ENCODE data around the gene PLEKHA6. TPM values are rescaled to one million over a fixed set of nuclear protein-coding genes. Genes with fewer than 3 reads are reported as not detected.

Gene PLEKHA6
- total and polyA plus RNA-seq, 3 donors from 2014 or later = 5.9 to 14.7 (median 10.0) TPM

- H3K36me3 ChIP-seq (ENCODE audit: low read depth, missing control alignments) = no peaks in the 10 kb centered on the region
- 53 to 81% methylated on average over 2 of the region's 2 CpGs for WGBS, 2 donors
- H3K27me3 ChIP-seq = no peaks in the 10 kb centered on the region
- no peaks in the 10 kb centered on the region for H3K9me3 ChIP-seq
- intact Hi-C loops (cut with DNase I; ENCODE audit: low total_unique reads) = no loop called here
- TF ChIP-seq POLR2A (IDR thresholded peaks at IDR 0.05) = no peak
- TF ChIP-seq, protein P1, sequence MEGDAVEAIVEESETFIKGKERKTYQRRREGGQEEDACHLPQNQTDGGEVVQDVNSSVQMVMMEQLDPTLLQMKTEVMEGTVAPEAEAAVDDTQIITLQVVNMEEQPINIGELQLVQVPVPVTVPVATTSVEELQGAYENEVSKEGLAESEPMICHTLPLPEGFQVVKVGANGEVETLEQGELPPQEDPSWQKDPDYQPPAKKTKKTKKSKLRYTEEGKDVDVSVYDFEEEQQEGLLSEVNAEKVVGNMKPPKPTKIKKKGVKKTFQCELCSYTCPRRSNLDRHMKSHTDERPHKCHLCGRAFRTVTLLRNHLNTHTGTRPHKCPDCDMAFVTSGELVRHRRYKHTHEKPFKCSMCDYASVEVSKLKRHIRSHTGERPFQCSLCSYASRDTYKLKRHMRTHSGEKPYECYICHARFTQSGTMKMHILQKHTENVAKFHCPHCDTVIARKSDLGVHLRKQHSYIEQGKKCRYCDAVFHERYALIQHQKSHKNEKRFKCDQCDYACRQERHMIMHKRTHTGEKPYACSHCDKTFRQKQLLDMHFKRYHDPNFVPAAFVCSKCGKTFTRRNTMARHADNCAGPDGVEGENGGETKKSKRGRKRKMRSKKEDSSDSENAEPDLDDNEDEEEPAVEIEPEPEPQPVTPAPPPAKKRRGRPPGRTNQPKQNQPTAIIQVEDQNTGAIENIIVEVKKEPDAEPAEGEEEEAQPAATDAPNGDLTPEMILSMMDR (IDR thresholded peaks at IDR 0.05) = no peak
- DNase-seq = no peak
- H3K4me1 ChIP-seq = peaks cover 12% of the 10 kb centered on the region
- no peak overlapping the region for H3K4me3 ChIP-seq
- no peak overlapping the region for H3K27ac ChIP-seq
Observed at GRCh38 chr1:204274446-204274845, 85.3 kb downstream of the PLEKHA6 start.

DNA sequence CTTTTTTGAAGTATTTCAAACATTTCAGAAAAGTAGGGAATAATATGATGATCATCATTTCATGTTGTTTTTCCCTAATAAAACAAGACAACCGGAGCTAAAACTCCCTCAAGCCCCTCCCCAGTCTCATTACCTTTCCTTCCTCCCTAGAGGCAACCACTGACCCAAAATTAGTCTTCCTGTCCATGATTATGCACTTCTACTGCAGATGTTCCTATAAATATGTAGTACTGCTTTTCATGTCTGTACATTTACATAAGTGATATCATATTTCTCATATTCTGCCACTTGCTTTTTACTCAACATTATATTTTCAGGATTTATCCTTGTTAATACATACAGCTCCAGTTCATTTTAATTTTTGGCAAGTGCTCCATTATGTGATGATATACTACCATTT lies 87.2 kb downstream of the PLEKHA6 start:
- H3K27me3 ChIP-seq = no peaks in the 10 kb centered on the region
- no peak for DNase-seq
- intact Hi-C loops (cut with DNase I; ENCODE audit: low total_unique reads) = no loop called here
- no peak overlapping the region for H3K4me3 ChIP-seq
- H3K27ac ChIP-seq = no peak overlapping the region
- WGBS, 2 donors = 46 to 70% methylated on average over 1 of the region's 1 CpG
- TF ChIP-seq, protein P1 (IDR thresholded peaks at IDR 0.05) = no peak
- no peak for TF ChIP-seq POLR2A (IDR thresholded peaks at IDR 0.05)
- no peaks in the 10 kb centered on the region for H3K9me3 ChIP-seq
- peaks cover 12% of the 10 kb centered on the region for H3K4me1 ChIP-seq
- no peaks in the 10 kb centered on the region for H3K36me3 ChIP-seq (ENCODE audit: low read depth, missing control alignments)

GRCh38 chr1:204271970-204272369 lies 87.8 kb downstream of the PLEKHA6 start:
- Histone ChIP-seq H3K4me1 (peaks cover 12% of the 10 kb centered on the region), H3K36me3 (ENCODE audit: low read depth, missing control alignments) (no peaks in the 10 kb centered on the region), H3K27me3 (no peaks in the 10 kb centered on the region), H3K9me3 (no peaks in the 10 kb centered on the region), H3K27ac (no peak overlapping the region), H3K4me3 (no peak overlapping the region)
- no peak for DNase-seq
- WGBS, 2 donors = 92 to 93% methylated on average over 6 of the region's 6 CpGs
- TF ChIP-seq, protein P1 (IDR thresholded peaks at IDR 0.05) = no peak
- intact Hi-C loops (cut with DNase I; ENCODE audit: low total_unique reads) = loop anchor here (2.0 kb wide), 1 partner anchor 35 kb away; no protein-coding TSS in a partner anchor

- intact Hi-C loops (cut with DNase I; ENCODE audit: low total_unique reads) = no loop called here
- H3K27ac ChIP-seq = no peak overlapping the region
- H3K4me3 ChIP-seq = no peak overlapping the region
- WGBS, 2 donors = 86 to 91% methylated on average over 9 of the region's 9 CpGs
- no peaks in the 10 kb centered on the region for H3K9me3 ChIP-seq
- no peak for DNase-seq
- no peaks in the 10 kb centered on the region for H3K36me3 ChIP-seq (ENCODE audit: low read depth, missing control alignments)
- H3K4me1 ChIP-seq = peaks cover 8% of the 10 kb centered on the region
- TF ChIP-seq POLR2A (IDR thresholded peaks at IDR 0.05) = no peak
- TF ChIP-seq, protein P1 (IDR thresholded peaks at IDR 0.05) = no peak
- no peaks in the 10 kb centered on the region for H3K27me3 ChIP-seq
Observed at GRCh38 chr1:204268101-204268500, 91.6 kb downstream of the PLEKHA6 start.

DNA sequence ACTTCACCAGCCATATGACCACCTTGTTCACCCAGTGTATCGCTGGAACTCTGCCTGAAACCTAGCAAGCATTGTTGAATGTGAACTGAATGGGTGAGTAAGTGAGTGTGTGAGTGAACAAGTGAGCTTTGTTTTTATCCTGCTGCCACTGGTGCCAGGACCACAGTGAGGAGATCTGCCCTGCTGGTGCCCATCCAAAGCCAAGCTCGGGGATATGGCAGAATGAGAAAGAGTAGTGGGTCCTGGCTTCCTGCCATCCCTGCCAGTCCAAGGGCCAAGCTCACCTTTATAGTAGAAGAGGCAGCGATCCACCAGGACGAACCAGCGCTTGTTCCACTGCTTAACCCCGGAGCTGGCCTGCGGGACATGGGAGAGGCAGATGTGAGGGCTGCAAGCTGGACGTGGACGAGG lies 92.5 kb downstream of the PLEKHA6 start:
- H3K27ac ChIP-seq = no peak overlapping the region
- H3K4me1 ChIP-seq = peaks cover 8% of the 10 kb centered on the region
- intact Hi-C loops (cut with DNase I; ENCODE audit: low total_unique reads) = no loop called here
- no peak for DNase-seq
- 71 to 76% methylated on average over 9 of the region's 9 CpGs for WGBS, 2 donors
- no peaks in the 10 kb centered on the region for H3K9me3 ChIP-seq
- no peaks in the 10 kb centered on the region for H3K36me3 ChIP-seq (ENCODE audit: low read depth, missing control alignments)
- no peak for TF ChIP-seq POLR2A (IDR thresholded peaks at IDR 0.05)
- TF ChIP-seq, protein P1 (IDR thresholded peaks at IDR 0.05) = no peak
- no peaks in the 10 kb centered on the region for H3K27me3 ChIP-seq
- no peak overlapping the region for H3K4me3 ChIP-seq

All from testis (tissue), 3 donors.